Medulla oblongata (tissue), 1 donor: ENCODE results near the gene WDR26.
"Not testable (repeated sequence)": the region's sequence is repeated elsewhere in the genome, so short reads cannot be mapped to it uniquely, and the experiment has no call there.

ENCODE experiments used
- DNase-seq: peaks from one replicate; pipeline ENCODE4 v3.0.0-alpha.2; 2015; ENCODE audit errors: extremely low spot score

Gene WDR26

DNA sequence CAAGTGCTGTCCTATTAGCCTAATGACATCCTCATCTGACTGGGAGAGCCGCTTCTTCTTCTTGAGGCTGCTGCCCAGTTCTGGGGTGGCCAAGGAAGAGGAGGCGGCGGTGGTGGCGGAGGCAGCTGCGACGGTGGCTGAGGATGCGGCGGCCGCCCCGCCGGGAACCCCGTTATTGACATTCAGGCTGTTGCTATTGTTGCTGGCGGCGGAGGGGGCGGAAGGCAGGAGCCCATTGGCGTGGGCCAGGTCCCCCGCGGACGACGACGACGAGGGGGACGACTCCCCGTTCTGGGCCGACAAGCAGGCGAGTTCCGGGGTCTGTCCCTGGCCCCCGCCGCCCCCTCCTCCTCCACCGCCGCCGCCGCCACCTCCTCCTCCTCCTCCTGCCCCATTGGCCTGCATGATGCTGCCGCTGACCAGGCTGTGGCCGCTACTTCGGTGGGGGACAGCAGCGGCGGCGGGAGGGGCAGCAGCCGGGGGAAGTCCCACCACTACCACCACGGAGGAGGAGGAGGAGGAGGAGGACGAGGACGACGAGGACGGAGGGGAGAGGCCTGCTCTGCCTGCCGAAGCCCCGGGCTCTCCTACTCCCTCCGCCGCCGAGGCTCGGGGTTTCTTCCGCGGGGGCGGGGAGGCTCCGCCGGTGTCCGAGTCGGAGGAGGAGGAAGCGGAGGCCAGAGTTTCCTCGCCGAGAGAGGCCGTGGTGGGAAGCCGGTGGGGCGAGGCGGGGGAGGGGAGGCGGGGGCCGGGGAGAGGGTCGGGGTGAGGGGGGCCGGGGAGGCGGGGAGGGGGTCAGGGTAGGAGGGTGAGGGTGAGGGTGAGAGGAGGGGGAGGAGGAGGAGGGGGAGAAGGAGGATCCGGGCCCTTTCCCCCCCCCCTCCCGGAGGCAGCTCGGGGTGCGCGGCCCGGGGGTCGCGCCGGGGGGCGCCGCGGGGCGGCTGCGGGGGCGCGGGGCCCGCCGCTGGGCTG is 610 bp downstream of the WDR26 start:
- peak; percentile 38 for DNase-seq

DNA sequence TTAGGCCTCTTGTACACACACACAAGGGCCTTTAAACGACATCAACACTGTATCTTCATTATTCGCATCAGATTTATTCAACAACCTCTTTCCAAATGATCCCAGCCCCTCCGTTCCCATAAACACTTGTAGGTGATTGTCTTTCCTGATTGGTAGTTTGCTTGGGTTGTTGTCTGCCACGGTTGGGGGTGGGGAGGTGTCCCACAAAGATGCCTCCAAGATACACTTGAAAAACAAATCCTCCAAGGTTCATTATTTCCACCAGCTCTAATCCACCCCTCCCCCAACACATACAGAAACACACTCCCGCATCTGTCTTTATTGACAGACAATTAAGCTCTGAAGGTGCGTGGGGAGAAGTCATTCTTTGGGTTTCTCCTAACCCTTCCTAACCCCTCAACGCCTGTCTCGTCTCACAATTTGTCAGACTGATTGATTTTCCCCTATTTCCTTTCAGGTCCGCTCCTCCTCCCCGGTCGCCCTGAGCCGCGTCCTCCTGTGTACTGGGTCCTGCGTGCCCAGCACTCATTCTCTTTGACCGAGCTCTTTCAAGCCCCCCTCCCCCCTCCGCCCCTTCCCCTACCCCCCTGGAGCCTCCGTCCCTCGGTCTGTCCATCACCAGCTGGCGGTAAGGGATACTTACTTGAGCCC is 1.4 kb downstream of the WDR26 start:
- peak; percentile 63 for DNase-seq

DNA sequence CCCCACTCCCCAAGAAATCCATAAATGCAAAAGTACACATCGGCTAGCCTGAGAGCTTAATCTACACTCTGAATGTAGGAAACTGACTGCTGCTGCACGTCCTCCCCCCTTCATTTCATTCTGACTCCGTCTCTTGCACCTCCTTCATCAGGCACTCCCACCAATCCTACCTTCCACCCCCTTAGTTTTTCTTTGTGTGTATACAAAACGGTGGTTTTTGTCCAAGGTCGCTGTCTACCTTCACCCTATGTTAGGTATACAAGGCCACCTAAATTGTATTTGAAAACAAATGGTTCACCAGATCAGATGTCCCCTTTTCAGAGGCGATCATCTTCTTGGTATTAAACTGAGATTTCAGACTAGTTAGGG is 1.9 kb downstream of the WDR26 start:
- peak; percentile 54 for DNase-seq

DNA sequence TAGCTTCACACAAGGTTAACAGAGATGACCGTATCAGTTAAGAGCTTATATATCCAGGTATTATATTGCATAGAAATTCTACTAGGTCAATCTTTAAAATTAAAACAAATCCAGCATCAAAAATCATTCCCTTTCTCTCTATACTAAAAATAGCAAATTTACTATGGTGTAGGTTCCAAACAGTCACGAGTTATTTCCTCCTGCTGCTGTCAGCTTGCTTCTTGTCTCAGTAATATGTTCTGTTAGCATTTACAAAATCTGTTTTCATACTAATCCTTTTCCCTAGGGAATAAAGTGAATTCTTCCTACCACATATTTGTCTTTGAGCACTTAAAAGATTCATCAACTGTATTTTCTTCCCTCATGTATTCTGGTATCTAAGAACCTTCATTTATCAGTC is 2.5 kb downstream of the WDR26 start:
- DNase-seq = peak; percentile 62

DNA sequence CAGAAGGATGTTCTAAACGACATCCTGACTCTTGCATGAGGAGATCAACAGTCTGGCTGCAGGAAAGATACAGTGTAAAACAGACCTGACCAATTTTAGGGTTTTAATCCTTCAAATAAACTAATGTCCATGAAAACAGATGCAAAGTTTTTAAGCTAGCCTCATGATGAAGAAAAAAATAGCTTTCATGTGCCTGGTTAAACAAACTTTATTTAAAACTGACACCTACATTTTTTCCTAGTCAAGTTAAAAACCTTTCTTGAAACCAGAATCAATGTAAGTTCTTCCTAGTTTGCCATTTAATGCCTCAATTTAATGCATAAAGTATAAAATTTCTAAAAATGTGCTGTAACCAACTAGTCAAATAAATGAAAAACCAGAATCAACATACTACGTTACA is 2.9 kb downstream of the WDR26 start:
- peak; percentile 23 for DNase-seq

DNA sequence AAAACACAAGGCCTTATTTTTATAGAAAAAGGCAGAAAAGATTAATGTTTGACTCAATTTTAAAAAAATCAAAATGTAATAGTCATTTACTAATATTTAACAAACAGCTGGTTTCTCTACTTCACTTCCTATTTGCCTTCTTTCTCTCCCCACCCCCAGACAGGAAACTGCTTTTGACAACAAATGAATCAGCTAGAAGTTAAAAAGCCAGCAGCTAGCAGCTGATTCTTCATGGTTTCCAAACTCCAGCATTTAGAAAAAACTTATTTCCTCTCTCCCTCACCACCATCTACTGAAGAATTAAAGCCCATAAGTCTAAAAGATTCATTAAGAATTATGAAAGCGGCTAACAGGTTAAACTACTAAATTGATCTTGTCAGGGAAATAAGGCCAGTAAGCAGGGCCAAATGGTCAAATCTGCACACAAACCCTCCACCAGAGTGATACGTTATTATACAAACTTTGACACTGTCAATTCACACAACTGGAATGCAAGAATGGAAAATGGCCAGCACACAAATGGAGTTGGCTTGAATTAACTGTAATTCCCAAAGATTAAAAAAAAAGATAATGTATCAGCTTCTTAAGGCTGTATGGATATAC is 4.0 kb downstream of the WDR26 start:
- peak; percentile 81 for DNase-seq

DNA sequence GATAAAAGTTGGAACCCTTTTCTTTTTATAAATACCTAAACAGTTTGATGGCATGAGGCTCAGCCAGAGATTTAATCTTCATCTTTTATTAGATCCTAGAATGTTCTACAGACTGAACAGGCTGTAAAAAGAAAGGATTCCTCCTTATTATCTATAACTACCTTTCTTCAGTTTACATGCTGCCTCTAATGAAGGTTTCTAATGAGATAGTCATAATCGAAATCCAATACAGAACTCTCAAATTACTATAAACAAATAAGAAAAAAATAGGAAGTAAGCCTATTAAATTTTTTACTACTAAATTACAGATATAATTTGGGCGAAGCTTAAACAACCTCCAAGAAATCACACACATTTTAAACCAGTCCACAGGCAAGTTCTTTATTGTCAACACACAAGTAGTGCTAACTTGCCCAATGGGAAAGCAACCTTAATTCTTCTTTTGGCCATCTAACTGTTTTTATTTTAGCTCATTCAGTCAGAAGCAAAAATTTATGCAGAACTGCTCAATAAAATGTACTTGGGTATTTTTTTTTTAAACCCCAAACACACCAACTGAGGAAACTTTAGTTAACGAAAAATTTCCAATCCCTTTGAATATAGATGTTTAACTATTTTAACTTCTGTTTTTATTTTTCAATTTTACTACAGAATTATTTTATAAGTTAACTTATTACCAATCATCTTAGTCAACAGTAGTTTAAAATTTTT is 4.8 kb downstream of the WDR26 start:
- DNase-seq = no peak

DNA sequence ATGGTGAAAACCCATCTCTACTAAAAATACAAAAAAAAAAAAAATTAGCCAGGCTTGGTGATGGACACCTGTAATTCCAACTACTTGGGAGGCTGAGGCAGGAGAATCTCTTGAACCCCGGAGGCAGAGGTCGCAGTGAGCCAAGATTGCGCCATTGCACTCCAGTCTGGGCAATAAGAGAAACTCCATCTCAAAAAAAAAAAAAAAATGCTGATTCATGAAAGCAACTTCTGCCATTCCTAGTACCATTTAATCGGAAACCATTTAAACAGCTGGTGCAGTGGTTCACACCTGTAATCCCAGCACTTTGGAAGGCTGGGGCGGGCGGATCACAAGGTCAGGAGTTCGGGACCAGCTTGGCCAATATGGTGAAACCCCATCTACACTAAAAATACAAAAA is 5.9 kb downstream of the WDR26 start:
- DNase-seq = not testable (repeated sequence)

DNA sequence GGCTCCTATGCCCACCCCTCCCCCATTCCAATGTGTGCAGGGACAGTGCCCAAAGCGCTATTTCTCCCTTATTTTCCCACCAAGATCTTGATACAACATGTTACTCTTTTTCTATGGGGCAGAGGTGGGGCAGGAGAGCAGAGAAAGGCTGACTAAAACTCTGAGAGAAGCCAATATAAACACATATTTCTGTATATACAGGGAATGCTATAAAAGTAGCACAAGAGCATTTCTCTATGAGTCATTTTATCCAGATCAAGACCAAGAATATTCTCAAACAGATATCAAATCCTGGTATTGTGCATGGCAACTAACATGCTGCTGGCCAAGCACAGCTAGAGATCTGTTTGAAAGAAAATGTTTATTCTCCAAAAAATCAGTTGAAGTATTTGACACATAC is 7.3 kb downstream of the WDR26 start:
- DNase-seq = no peak

DNA sequence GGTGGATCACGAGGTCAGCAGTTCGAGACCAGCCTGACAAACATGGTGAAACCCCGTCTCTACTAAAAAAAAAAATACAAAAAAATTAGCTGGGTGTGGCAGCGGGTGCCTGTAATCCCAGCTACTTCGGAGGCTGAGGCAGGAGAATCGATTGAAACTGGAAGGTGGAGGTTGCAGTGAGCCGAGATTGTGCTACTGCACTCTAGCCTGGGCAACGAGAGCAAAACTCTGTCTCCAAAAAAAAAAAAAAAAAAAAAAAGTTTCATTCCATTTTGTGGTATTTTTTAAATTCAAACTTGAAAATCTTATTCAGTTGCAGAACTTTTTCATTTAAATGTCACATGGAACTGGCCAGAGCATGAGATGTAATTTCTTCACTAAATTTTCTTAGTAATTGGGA is 7.7 kb downstream of the WDR26 start:
- DNase-seq = not testable (repeated sequence)

DNA sequence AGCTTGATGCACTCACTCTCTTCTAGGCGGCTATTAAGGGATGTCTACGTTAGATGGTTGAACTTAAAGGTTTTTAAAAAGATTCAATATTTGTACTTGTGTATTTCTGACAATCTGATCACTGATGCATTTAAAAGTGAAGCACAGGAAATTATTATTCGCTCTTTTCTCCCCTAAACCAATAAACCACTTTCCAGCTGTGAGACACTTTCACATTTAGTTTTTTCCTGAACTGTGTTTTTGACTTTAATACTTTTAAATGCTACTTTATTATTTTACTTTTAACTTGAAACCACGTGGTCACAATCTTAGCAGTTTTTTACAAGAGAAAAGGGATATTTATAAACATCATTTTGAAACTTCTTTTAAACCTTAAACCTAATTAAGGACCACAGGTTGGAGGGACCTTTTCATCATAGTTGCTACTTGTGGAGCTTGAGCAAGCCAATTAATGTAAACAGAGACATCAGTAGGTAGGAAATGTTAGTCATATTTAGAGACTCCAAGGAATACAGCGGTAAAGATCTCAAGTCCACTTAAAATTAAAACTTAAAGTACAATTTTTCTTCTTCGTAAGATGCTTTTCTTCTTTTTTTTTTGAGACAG is 9.2 kb downstream of the WDR26 start:
- no peak for DNase-seq

DNA sequence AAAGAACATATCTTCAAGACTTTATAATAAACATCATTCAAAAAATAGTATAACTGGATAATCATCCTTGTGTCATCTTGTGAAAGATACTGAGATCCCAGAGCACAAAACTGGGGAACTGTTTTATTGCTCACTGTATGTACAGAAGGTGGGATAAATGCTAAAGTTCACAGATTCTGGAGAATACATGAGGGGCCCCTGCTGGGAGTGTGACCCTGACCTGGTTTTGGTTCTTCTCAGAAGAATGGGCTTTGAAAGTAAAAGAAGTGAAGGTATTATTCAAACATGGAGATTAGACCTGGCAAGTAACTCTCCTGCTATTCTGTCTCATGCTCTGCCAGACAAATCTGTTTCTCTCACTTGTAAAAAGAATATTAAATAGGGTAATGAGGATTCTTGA is 14.5 kb downstream of the WDR26 start:
- no peak for DNase-seq

DNA sequence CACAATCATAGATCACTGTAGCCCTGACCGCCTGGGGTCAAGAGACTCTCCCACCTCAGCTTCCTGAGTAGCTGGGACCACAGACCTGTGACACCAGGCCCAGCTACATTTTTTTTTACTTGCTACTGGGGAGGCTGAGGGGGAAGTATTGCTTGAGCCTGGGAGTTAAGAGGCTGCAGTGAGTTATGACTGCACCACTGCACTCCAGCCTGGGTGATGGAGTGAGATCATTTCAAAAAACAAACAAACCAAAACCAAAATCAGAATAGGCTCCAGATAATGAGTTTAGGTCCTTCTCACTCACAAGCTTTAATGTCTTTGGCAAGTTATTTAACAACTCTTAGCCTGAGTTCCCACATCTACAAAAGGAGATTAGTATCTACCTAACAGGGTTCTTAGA is 22.8 kb downstream of the WDR26 start:
- no peak for DNase-seq

DNA sequence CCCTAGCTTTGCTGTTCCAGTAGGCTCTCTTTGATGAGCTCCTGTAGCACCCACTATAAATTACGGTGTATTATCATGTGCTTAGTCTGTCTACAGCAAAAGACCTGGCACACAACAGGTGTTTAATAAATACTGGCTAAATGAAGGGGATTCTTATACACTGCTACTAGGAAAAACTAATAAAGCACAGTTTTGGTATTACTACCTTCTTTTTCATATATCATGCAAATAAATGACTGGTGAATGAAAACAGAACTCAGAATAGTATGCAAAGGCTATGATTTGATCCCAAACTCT is 26.4 kb downstream of the WDR26 start:
- DNase-seq = no peak

DNA sequence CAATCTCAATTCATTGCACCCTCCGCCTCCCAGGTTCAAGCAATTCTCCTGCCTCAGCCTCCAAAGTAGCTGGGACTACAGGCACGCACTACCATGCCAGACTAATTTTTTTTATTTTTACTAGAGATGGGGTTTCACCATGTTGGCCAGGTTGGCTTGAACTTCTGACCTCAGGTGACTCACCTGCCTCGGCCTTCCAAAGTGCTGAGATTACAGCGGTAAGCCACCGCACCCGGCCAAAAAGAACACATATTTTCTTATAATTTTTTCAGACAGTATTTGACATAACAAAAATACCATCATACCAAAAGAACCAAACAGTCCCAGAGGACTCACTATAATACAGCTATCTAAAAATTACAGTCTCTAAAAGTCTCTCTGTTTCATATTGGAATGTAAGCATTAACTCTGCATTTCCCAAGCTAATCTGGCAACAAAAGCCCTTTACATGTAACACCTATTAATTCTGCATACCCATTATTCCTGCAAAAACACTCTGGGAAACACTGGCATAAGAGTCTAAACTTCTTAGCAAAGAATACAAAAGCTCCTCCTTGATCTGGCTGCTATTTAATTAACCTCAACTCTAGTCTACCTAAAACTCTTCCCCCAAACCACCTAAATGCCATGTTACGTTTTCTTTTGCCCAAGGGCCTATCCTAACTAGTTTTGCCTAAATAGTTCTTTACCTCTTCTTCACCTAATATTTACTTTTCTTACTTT is 26.9 kb downstream of the WDR26 start:
- no peak for DNase-seq

DNA sequence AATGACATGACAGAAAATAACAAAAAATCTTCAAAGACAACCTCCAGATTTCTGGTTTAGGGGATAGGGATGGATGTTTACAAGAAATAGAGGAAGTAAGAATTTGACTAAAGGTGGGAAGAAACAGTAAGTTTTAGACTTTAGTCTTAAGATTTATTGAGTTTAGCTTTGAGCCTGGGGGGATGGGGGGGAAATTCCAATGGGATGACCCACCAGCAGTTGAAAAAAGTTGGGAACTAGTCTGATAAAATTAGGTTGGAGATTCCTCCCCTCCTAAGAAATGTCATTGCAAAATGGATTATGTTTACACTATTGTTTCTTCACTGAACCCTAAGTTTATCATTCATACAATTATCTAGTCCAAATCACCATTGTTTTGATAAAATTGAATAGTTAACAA is 28.4 kb downstream of the WDR26 start:
- no peak for DNase-seq

DNA sequence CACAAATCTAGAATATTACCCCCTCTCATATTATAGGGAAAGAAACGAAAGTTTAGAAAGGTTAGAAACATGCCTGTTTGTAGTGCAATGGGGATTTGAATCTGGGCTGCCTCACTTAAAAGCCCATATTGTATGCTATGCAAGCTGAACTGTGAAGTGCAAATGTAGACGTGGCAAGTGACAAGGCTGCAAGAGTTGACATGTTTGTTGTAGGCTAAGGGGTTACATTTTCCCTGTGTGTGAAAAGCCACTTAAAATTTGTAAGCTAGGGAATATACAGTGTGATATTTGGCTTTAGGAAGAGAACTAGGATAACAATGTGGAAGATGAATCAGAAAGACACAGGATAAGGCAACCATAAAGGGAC is 29.0 kb downstream of the WDR26 start:
- no peak for DNase-seq

DNA sequence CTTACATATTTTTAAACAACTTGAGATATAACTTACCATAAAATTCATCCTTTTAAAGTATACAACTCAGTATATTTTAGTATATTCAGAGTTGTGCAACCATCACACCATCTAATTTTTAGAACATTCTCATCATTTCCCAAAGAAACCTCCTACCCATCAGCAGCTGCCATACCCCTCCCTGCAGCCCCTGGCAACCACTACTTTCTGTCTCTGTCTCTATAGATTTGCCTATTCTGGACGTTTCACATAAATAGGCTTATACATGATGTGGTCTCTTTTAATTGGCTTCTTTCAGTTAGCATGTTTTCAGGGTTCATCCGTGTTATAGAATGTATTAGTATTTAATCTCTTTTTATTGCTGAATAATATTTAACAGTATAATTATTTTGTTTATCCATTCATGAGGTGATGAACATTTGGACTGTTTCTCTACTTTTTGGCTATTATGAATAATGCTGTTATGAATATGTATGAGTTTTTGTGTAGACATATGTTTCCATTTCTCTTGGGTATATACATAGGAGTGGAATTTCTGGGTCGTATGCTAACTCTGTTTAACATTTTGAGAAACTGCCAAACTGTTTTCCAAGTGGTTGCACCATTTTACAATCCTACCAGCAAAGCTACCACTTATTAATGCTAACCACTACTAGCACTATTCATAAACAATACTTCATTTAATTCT is 29.5 kb downstream of the WDR26 start:
- DNase-seq = no peak

DNA sequence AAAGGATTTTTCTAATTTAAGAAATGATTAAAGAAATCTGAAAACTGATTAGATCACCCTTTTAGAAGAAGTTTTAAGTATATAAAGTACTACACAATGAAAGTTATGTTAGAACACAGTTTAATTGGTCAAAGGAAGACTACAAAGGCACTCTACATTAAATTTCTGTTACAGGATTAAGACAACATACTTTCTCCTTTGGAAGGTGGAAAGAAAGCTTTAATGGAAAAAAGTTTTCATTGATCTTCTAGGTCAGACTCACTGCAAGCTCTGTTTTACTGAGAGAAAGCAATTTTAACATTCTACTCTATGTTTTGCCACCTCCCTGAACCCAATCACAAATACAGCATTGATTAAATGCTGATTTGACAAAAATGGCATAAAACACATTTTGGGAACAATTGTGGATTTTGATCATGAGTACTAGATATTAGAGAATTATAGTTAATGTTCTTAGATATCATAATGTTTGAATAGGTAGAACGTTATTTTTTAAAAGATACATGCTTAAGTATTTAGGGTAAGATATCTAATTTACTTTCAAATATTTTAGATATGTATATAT is 32.0 kb downstream of the WDR26 start:
- DNase-seq = no peak

DNA sequence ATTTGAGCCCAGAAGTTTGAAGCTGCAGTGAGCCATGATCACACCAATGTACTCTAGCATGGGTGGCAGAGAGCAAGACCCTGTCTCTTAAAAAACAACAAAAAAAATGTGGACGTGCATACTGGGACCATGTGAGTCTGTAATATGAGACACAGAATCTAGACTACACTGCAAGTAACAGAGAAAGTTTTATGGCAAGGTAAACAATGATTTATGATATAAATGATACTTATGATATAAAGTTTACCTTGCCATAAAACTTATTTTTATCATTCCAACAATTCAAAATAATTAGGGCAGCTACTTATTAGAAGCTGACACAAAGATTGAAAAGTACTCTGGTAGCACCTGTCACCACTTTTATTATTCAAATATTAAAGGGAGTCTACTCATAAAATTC is 34.7 kb downstream of the WDR26 start:
- no peak for DNase-seq
